ENCODE measurements around the gene TWF2.

- TF ChIP-seq POLR2A (IDR thresholded peaks at IDR 0.05), result no peak
- no peak for TF ChIP-seq CTCF (IDR thresholded peaks at IDR 0.05)
Observed at GRCh38 chr3:52230461-52230860, 8.5 kb downstream of the TWF2 start.

Data from adrenal gland (tissue), 5 donors.